Trophoblast cell (in vitro differentiated cells and primary cell): ENCODE data around the gene FBXL17.

Experiments
- DNase-seq, 2 donors: peaks; one replicate each; pipeline ENCODE4 v3.0.0-alpha.2; 2016
- H2AFZ ChIP-seq: 2 replicates; pipeline ENCODE4 v1.6.1; 2013; ENCODE audit warnings: low read length, moderate library complexity, mild to moderate bottlenecking; ENCODE audit not compliant: insufficient read depth, poor library complexity
- H2AK5ac ChIP-seq: 2 replicates; pipeline ENCODE4 v1.6.1; 2013; ENCODE audit warnings: mild to moderate bottlenecking, low read length
- H2BK120ac ChIP-seq: 2 replicates; pipeline ENCODE4 v1.6.1; 2013; ENCODE audit warnings: low read length, mild to moderate bottlenecking, moderate library complexity; ENCODE audit not compliant: insufficient read depth, poor library complexity
- H2BK12ac ChIP-seq: 2 replicates; pipeline ENCODE4 v1.6.1; 2013; ENCODE audit warnings: mild to moderate bottlenecking, low read length, moderate library complexity
- H2BK5ac ChIP-seq: 2 replicates; pipeline ENCODE4 v1.6.1; 2013; ENCODE audit warnings: low read length, low read depth, moderate library complexity, mild to moderate bottlenecking; ENCODE audit not compliant: poor library complexity
- H3K14ac ChIP-seq: 2 replicates; pipeline ENCODE4 v1.6.1; 2013; ENCODE audit warnings: mild to moderate bottlenecking, low read length
- H3K18ac ChIP-seq: 2 replicates; pipeline ENCODE4 v1.6.1; 2013; ENCODE audit warnings: mild to moderate bottlenecking, low read length
- H3K23ac ChIP-seq: 2 replicates; pipeline ENCODE4 v1.6.1; 2013; ENCODE audit warnings: low read length
- H3K27ac ChIP-seq: 2 replicates; pipeline ENCODE4 v1.5.1; 2013; ENCODE audit warnings: low read depth, mild to moderate bottlenecking, inconsistent platforms, low read length, moderate library complexity
- H3K27me3 ChIP-seq: 2 replicates; pipeline ENCODE4 v1.6.1; 2013; ENCODE audit warnings: inconsistent platforms, mild to moderate bottlenecking, low read length, moderate library complexity; ENCODE audit not compliant: insufficient read depth
- H3K36me3 ChIP-seq, 2 experiments: 1 replicate in 1 of 2; 2 replicates in 1 of 2; pipeline ENCODE4 v1.6.1; 2013; ENCODE audit warnings: low read length in 2 of 2, mild to moderate bottlenecking in 2 of 2, moderate library complexity in 1 of 2; ENCODE audit not compliant: insufficient read depth in 2 of 2, control insufficient read depth in 1 of 2
- H3K4ac ChIP-seq: 2 replicates; pipeline ENCODE4 v1.6.1; 2013; ENCODE audit warnings: low read depth, mild to moderate bottlenecking, low read length, moderate library complexity
- H3K4me1 ChIP-seq, 2 experiments: 1 replicate in 1 of 2; 2 replicates in 1 of 2; pipeline ENCODE4 v1.6.1; 2013; ENCODE audit warnings: low read length in 2 of 2, mild to moderate bottlenecking in 2 of 2, moderate library complexity in 1 of 2; ENCODE audit not compliant: insufficient read depth in 2 of 2, control insufficient read depth in 1 of 2
- H3K4me2 ChIP-seq: 2 replicates; pipeline ENCODE4 v1.6.1; 2013; ENCODE audit warnings: inconsistent platforms, mild to moderate bottlenecking, low read length, moderate library complexity
- H3K4me3 ChIP-seq: 2 replicates; pipeline ENCODE4 v1.5.1; 2013; ENCODE audit warnings: mild to moderate bottlenecking, low read depth, low read length, inconsistent platforms
- H3K79me1 ChIP-seq: one replicate; pipeline ENCODE4 v1.6.1; 2013; ENCODE audit warnings: low read length
- H3K79me2 ChIP-seq: 2 replicates; pipeline ENCODE4 v1.6.1; 2013; ENCODE audit warnings: low read length, mild to moderate bottlenecking; ENCODE audit not compliant: control insufficient read depth, insufficient read depth, poor library complexity
- H3K9ac ChIP-seq: 2 replicates; pipeline ENCODE4 v1.6.1; 2013; ENCODE audit warnings: mild to moderate bottlenecking, low read length
- H3K9me3 ChIP-seq: 2 replicates; pipeline ENCODE4 v1.6.1; 2013; ENCODE audit warnings: low read depth, mild to moderate bottlenecking, control low read depth, inconsistent platforms, low read length; ENCODE audit not compliant: insufficient read depth
- H4K12ac ChIP-seq: 2 replicates; pipeline ENCODE4 v1.6.1; 2013; ENCODE audit warnings: low read depth, mild to moderate bottlenecking, low read length, moderate library complexity
- H4K8ac ChIP-seq: 2 replicates; pipeline ENCODE4 v1.6.1; 2013; ENCODE audit warnings: low read depth, mild to moderate bottlenecking, low read length, moderate library complexity
- H4K91ac ChIP-seq: one replicate; pipeline ENCODE4 v1.6.1; 2013; ENCODE audit warnings: low read depth, mild to moderate bottlenecking, low read length, moderate library complexity
- WGBS: extraction: QIAGEN DNeasy Blood & Tissue Kit; methylation state at CpG from one replicate; pipeline ENCODE4 v1.1.7; 2013; ENCODE audit warnings: missing lambda C conversion rate; ENCODE audit not compliant: insufficient read length, insufficient coverage; ENCODE audit errors: extremely low coverage; 5-methylcytosine and 5-hydroxymethylcytosine counted together

FBXL17 gene

DNA sequence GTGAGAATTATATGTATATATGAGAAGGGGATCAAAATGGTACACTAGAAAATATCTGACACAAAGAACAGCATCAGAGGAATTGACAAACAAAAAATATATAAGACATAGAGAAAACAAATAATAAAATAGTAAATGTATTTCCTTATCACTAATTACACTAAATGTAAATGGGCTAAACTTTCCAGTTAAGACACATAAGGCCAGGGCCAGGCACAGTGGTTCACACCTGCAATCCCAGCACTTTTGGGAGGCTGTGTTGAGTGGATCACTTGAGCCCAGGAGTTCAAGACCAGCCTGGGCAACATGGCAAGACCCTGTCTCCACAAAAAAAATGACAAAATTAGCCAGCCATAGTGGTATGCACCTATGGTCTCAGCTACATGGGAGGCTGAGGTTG is 8.5 kb downstream of the FBXL17 start:
- Histone ChIP-seq H3K4me3 (no peak overlapping the region), H2AK5ac (no peak overlapping the region), H3K27me3 (no peaks in the 10 kb centered on the region), H3K4me2 (no peak overlapping the region), H3K23ac (no peak overlapping the region), H3K79me2 (peaks cover 2% of the 10 kb centered on the region), H3K14ac (no peak overlapping the region), H4K91ac (no peak overlapping the region), H3K18ac (peak overlapping the region; percentile 18), H2BK120ac (no peak overlapping the region), H3K36me3 (peaks cover 3 to 6% of the 10 kb centered on the region in 2 experiments), H3K4me1 (no peaks in the 10 kb centered on the region), H3K79me1 (no peaks in the 10 kb centered on the region), H2BK5ac (no peak overlapping the region), H3K9me3 (peaks cover 4% of the 10 kb centered on the region), H2AFZ (no peak overlapping the region), H3K27ac (no peak overlapping the region), H4K8ac (no peak overlapping the region), H3K9ac (no peak overlapping the region), H3K4ac (no peak overlapping the region), H4K12ac (no peak overlapping the region), H2BK12ac (no peak overlapping the region)
- DNase-seq, result no peak

DNA sequence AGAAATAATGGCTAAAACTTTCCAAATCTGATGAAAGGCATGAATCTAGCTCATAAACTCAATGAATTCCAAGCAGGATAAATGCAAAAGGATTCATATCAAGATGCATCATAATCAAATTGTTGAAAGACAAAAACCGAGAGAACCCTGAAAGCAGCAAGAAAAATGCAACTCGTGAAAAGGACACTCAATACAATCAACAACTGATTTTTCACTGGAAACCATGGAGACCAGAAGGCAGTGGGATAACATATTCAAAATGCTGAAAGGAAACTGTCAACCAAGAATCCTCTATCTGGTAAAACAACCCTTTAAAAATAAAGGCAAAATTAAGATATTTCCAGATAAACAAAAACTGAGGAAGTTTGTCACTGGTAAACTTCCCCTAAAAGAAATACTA is 9.5 kb downstream of the FBXL17 start:
- Histone ChIP-seq H3K4me1 (no peaks in the 10 kb centered on the region), H2BK12ac (no peak overlapping the region), H3K14ac (no peak overlapping the region), H3K4me3 (no peak overlapping the region), H3K79me1 (no peaks in the 10 kb centered on the region), H2BK120ac (no peak overlapping the region), H3K9me3 (peaks cover 4% of the 10 kb centered on the region), H3K4me2 (no peak overlapping the region), H3K27me3 (no peaks in the 10 kb centered on the region), H3K23ac (no peak overlapping the region), H2BK5ac (no peak overlapping the region), H2AFZ (no peak overlapping the region), H4K91ac (no peak overlapping the region), H3K18ac (no peak overlapping the region), H3K79me2 (peaks cover 2% of the 10 kb centered on the region), H2AK5ac (no peak overlapping the region), H4K12ac (no peak overlapping the region), H3K36me3 (peaks cover 3 to 6% of the 10 kb centered on the region in 2 experiments), H4K8ac (no peak overlapping the region), H3K27ac (no peak overlapping the region), H3K9ac (no peak overlapping the region), H3K4ac (no peak overlapping the region)
- no peak for DNase-seq
- no CpG with 5 or more reads among the region's 2 CpGs for WGBS

DNA sequence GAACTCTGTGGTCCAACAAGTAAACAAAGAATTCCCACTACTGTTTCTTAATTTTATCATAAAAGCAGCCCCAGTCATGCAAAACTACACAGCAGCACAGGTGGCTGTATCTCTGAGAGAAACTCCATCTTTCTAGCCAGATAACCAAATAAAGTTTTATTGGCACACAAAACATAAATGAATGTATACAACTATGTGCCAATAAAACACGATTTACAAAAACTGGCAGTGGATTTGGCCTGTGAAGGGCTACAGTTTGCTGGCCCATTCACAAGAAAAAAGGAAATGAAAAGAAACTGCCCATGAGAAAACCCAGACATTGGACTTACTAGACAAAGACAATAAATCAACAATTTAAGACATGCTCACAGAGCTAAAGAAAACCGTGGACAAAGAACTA is 10.6 kb downstream of the FBXL17 start:
- H3K4me1 ChIP-seq, result no peaks in the 10 kb centered on the region
- H2BK120ac ChIP-seq, result no peak overlapping the region
- H2AFZ ChIP-seq, result no peak overlapping the region
- H3K18ac ChIP-seq, result no peak overlapping the region
- H3K23ac ChIP-seq, result no peak overlapping the region
- WGBS, result no CpG with 5 or more reads among the region's 2 CpGs
- no peak overlapping the region for H2BK12ac ChIP-seq
- H3K9me3 ChIP-seq, result peaks cover 4% of the 10 kb centered on the region
- no peak overlapping the region for H4K8ac ChIP-seq
- H3K79me1 ChIP-seq, result no peaks in the 10 kb centered on the region
- H3K9ac ChIP-seq, result no peak overlapping the region
- H4K91ac ChIP-seq, result no peak overlapping the region
- no peak overlapping the region for H2AK5ac ChIP-seq
- H3K14ac ChIP-seq, result no peak overlapping the region
- no peak overlapping the region for H3K4ac ChIP-seq
- no peak overlapping the region for H3K27ac ChIP-seq
- H2BK5ac ChIP-seq, result no peak overlapping the region
- no peaks in the 10 kb centered on the region for H3K27me3 ChIP-seq
- peaks cover 3 to 6% of the 10 kb centered on the region in 2 experiments for H3K36me3 ChIP-seq
- H4K12ac ChIP-seq, result no peak overlapping the region
- H3K4me3 ChIP-seq, result no peak overlapping the region
- no peak for DNase-seq
- H3K4me2 ChIP-seq, result no peak overlapping the region
- peaks cover 2% of the 10 kb centered on the region for H3K79me2 ChIP-seq

DNA sequence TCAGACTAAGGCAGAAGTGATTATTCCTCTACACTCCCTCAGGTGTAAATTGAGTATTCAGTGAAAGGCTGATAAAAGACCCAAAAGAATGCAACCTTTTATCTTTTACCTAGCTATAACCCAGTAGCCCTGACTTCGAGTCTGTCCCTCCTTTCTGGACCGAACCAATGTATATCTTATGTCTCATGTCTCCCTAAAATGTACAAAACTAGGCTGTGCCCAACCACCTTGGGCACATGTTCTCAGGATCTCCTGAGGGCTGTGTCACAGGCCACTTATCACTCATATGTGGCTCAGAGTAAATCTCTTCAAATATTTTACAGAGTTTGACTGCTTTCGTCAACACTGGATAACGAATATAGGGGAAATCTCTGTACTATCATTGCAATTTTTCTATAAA is 12.7 kb downstream of the FBXL17 start:
- Histone ChIP-seq H3K9me3 (peaks cover 4% of the 10 kb centered on the region), H4K12ac (no peak overlapping the region), H2BK5ac (no peak overlapping the region), H3K9ac (no peak overlapping the region), H3K36me3 (peaks cover 3 to 6% of the 10 kb centered on the region in 2 experiments), H2AK5ac (no peak overlapping the region), H3K27me3 (no peaks in the 10 kb centered on the region), H4K91ac (no peak overlapping the region), H3K4me1 (no peaks in the 10 kb centered on the region), H3K79me1 (no peaks in the 10 kb centered on the region), H4K8ac (no peak overlapping the region), H2BK120ac (no peak overlapping the region), H3K4me3 (no peak overlapping the region), H2AFZ (no peak overlapping the region), H3K14ac (no peak overlapping the region), H3K18ac (no peak overlapping the region), H3K79me2 (peaks cover 2% of the 10 kb centered on the region), H3K27ac (no peak overlapping the region), H3K23ac (no peak overlapping the region), H3K4me2 (no peak overlapping the region), H3K4ac (no peak overlapping the region), H2BK12ac (no peak overlapping the region)
- no CpG with 5 or more reads among the region's 4 CpGs for WGBS
- DNase-seq, result no peak
